GM21825 (cell line): Measurements from ENCODE around the gene FAF1.
"Not testable (repeated sequence)": the region's sequence is repeated elsewhere in the genome, so short reads cannot be mapped to it uniquely, and the experiment has no call there.

ENCODE experiments used
- ATAC-seq: cut with Tn5 transposase; IDR thresholded peaks from one replicate; pipeline ENCODE4 v1.9.1; 2021; ENCODE audit warnings: mild to moderate bottlenecking, moderate library complexity; ENCODE audit not compliant: unreplicated experiment

The FAF1 gene

DNA sequence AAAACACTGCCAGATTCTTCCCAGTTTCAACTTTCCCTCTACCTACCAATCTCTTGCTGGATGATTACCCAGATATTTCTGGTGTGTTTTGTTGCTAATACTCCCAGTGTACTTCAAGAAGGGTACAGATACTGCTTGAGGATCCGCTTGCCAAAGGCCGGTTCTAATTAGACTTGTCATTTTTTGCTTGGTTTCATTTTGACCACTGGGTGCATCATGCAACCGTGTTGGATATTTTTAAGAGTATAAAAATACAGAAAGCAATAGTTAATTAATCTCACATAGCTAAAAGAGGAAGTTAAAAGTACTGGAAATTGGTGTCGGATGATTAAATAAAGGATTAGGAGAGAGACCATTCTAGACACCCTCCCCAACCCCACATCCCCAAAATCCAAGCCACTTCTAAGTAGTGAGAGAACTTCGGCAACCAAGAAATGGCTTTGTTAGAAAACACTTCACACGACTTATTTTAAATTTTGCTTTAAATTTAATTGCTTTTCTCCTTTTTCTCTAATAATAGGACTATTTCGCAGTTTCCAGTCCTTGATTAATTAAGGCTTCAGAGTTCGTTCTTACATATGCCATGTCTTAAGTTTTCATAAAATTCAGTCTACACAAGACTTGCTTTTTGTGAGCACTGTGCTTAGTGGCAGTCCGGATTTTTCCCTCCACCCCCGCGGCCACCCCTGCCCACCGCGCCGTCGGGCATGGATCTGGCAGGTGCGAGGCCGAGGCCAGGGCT is 7.5 kb upstream of the FAF1 start:
- no peak for ATAC-seq

DNA sequence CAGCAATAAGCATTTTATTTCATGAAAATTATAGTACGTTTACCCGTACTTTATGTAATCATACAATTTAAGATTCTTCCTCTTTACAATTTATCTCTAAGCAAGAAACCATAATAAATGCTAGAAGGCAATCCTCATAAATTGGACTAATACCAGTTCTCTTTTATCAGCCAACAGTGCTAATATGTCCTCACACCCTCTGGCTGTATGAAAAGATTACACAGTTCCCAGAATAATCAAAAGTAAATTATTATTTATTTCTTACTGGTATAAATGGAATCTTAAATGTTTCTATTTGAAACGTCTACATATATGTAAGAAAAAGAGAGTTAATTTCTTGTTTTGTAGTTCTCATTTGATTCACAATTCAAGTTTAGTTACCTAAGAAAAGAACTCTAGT is 6.9 kb upstream of the FAF1 start:
- ATAC-seq = no peak

DNA sequence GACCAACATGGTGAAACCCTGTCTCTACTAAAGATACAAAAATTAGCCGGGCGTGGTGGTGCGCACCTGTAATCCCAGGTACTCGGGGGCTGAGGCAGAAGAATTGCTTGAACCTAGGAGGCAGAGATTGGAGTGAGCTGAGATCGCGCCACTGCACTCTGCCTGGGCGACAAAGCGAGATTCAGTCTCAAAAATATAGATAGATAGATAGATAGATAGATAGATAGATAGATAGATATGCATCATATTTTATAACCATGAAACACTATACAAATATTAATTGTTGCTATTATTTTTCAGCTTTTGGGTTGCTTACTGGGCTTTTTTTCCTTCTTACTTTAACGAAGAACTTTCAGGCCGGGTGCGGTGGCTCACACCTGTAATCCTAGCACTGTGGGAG is 4.8 kb upstream of the FAF1 start:
- ATAC-seq = no peak

DNA sequence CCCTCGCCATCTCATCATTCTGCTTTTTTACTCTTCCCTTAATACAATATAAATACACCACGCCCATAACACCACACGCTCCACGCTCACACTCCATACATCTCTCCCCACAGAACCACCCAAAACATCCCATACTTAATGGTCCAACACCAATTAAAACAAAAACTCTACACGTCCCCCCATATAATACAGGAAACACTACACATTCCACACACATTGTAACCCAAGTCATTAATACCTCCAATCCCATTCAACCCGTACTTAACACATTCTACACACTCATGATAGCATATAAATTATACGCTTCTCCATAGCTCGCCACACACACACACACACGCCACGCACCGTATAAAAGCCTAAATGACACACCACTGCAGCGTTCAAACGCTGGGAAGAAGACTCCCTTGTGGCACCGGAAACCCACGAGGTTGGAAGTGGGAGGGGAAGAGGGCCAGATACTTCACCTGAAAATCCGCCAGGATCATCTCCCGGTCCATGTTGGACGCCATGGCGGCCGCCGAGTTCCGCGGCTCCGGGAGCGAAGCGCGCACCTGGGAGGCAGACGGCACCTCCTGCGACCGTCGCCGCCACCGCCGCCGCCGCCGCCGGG is 659 bp downstream of the FAF1 start:
- ATAC-seq = no peak

DNA sequence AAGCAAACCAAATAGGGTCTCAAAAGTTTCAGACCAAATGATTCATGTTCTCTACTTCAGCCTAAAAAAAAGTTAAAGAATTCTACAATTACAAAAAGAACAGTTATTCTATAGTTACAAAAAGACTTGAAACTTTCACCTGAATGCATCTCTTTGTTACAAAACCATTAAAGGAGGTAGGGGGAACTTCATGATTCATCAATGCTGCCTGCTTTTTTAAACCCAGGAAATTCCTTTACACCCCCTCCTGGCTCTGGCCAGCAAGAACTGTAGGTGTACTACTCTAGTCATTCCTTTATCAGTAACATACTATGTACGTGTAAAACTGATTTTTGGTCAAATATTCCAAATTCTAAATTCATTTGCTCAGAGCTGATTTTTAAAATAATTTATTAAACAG is 5.0 kb downstream of the FAF1 start:
- ATAC-seq = no peak

DNA sequence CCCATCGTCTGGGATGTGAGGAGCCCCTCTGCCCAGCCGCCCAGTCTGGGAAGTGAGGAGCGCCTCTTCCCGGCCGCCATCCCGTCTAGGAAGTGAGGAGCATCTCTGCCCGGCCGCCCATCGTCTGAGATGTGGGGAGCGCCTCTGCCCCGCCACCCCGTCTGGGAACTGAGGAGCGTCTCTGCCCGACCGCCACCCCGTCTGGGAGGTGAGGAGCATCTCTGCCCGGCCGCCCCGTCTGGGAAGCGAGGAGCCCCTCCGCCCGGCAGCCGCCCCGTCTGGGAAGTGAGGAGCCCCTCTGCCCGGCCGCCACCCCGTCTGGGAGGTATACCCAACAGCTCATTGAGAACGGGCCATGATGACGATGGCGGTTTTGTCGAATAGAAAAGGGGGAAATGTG is 7.5 kb downstream of the FAF1 start:
- ATAC-seq = not testable (repeated sequence)

DNA sequence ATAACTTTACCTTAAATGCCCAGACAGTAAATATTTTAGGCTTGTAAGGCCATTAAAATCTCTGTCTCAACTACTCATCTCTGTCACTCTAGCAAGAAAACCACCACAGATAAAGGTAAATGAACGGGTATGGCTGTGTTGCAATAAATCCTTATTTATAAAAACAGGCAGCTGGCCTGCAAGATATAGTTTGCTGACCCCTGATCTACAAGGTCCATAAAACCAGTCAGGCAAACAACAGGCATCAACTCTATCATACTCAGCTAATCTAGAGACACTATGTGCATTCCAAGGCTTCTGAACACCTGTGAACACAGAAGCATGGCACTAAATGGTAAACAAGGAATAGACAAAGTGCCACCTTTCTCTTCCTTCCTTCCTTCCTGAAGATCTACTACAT is 9.7 kb downstream of the FAF1 start:
- no peak for ATAC-seq

DNA sequence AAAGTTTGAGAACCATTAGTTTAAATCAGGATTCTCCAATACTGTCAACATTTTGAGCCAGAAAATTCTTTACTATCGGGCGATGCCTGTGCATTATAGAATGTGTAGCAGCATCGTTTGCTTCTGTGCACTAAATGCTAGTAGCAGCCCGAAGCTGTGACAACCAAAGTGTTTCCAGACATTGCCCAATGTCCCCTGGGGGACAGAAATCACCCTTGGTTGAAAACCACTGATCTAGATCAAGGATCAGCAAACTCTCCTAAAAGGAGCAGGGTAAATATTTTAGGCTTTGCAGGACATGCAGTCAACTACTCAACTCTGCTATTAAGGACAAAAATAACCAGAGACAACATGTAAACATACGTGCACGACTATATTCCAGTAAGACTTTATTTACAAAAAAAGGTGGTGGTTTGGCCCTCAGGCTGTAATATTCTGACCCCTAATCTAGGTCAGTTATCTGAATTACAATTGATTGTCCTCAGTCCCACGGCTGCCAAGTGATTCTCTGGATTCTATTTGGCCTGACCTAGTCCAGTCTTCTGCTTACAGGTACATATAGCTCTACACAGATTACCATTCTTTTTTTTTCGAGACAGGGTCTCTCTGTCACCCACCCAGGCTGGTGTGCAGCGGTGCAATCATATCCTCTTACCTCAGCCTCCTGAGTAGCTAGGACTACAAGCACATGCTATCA is 10.6 kb downstream of the FAF1 start:
- no peak for ATAC-seq

DNA sequence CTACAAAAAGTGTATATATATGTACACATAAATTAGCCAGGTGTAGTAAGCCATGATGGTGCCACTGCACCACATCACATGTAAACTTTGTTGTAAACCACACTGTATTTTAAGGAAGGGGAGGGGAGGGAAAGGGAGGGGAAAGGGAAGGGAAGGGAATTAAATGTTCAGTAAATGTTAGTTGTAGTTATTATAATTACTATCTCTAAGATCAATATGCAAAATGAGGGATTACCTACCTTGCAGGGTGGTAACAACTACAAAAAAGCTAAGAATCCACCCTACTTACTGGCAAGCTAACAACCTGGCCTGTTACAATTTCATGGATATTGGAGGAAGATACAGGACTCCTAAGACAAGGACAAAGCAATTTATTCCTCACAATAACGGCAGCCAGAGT is 17.7 kb downstream of the FAF1 start:
- no peak for ATAC-seq

DNA sequence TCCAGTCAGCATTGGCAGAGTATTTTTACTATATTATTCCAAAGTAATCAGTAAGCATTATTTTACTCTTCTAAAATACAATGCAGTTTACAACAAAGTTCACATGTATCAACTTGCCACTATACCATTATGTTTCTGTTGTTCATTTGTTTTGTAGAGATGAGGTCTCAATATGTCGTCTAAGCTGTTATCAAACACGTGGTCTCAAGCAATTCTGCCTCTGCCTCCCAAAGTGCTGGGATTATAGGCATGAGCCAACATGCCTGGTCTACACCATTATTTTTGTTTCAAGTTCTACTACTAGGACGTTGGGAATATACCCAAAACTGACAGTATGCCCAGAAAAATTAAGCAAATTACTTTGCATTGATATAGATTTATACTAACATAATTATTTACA is 19.8 kb downstream of the FAF1 start:
- no peak for ATAC-seq

DNA sequence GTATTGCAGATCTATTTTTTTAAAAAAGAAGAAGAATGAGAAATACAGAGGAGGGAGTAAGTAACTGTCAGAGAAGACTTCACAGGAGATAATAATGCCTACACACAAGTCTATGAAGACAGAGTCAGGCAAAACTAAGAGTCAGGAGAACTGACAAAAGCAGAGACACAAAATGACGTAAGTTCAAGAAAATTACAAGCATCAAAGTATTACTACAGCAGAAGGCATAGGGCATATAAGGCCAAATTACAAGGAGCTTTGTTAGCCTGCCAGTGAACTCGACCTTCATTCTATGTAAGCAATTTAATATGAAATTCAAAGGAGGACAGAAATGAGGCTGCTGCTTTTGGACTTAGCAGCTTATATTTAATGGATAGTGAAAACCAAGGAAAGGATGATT is 23.7 kb downstream of the FAF1 start:
- no peak for ATAC-seq

DNA sequence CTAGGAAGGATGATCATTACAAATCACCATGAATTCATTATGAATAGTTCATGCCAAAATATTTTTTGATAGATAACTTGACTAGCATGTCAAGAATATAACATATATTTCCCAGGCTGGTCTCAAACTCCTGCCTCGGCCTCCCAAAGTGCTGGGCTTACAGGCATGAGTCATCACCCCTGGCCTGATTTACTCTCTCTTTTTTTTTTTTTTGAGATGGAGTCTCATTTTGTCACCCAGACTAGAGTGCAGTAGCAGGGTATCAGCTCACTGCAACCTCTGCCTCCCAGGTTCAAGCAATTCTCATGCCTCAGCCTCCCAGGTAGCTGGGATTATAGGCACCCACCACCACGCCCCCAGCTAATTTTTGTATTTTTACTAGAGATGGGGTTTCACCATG is 24.8 kb downstream of the FAF1 start:
- ATAC-seq = not testable (repeated sequence)

DNA sequence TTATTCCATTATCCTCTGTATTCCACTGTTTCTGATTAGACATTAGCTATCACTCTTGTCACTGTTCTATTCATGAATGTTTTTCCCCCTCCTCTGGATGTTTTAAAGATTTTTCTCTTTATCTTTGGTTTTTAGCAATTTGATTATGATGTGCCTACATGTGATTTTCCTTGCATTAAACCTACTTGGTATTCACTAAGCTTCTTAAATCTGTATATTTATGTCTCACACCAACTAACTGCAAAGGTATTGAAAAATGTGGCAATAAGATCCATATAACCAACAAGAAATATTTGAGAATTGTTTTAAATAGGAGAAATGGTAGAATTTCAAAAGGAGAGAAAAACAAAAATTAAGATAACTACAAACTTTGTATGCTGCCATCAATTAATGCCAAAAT is 25.2 kb downstream of the FAF1 start:
- ATAC-seq = no peak

DNA sequence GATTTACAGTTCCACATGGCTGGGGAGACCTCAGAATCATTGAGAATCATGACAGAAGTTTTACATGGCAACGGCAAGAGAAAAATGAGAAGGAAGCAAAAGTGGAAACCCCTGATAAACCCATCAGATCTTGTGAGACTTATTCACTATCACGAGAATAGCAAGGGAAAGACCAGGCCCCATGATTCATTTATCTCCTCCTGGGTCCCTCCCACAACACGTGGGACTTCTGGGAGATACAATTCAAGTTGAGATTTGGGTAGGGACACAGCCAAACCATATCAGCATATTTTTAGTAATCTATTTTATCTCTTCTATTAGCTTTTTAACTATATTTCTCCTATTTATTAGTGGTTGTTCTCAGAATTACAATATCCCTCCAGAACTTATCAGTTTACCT is 26.3 kb downstream of the FAF1 start:
- not testable (repeated sequence) for ATAC-seq

DNA sequence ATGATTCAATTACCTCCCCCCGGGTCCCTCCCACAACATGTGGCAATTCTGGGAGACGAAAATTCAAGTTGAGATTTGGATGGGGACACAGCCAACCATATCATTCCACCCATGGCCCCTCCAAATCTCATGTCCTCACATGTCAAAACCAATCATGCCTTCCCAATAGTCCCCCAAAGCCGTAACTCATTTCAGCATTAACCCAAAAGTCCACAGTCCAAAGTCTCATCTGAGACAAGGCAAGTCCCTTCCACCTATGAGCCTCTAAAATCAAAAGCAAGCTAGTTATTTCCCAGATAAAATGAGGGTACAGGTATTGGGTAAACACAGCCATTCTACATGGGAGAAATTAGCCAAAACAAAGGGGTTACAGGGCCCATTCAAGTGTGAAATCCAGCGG is 28.0 kb downstream of the FAF1 start:
- ATAC-seq = not testable (repeated sequence)

DNA sequence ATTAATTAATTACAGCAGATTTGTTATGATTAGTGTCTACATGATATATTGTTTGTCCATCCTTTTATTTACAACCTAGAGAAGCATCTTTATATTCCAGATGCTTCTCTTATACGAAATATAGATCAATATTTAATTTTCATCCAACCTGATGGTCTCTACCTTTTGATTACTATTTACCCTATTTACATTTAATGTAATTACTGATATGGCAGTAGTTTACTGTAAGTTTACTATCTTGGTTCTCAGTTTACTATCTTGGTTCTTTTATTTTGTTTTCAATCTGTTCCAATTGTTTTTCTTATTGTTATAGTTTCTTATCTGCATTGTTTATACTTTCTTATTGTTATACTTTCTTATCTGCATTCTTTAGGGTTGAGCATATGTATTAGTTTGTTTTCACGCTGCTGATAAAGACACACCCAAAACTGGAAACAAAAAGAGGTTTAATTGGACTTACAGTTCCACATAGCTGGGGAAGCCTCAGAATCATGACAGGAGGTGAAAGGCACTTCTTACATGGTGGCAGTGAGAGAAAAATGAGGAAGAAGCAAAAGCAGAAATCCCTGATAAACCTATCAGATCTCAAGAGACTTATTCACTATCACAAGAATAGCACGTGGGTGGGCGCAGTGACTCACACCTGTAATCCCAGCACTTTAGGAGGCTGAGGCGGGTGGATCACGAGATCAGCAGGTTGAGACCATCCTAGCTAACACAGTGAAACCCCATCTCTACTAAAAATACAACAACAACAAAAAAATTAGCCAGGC is 28.9 kb downstream of the FAF1 start:
- ATAC-seq = no peak

DNA sequence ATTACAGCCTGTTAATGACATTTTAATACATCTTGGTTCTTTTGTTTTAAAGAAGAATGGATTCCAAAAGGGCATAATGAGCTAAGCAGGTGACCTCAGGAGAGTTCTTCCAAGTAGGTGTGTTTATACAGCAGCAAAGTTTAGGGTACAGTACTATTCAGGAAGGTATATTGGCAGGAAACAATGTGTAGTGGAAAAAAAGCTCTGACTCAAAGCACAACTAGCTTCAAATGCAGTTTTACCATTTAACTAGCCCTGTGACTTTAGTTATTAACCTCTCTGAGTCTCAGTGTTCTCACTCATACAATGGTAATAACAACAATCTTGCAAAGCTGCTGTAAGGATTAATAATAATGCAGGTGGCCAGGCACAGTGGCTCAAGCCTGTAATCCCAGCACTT is 29.9 kb downstream of the FAF1 start:
- peak; percentile 71 for ATAC-seq

DNA sequence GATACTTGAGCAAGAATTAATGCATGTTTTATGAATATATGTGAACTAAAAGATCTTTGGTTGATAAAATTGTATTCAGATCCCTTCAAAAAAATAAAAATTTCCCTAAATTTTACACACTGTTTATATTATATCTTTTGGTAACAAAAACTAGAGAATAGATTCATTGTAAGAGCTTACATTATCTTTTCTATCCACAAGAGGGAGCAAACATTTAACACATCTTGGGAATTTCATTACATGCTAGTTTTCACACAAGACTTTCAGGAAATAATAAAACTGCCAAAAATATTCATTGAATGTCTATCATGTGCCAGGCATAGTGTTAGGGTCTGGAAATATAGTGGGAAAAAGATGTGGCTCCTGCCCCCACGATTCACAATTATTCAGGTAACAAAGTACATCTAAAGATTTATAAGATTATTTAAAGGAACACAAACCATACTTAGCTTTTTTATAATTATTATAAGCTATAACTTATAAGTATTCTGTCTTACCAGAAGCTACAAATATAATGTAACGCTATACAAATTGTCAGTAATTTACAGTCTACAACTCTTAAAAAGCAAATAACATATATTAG is 30.6 kb downstream of the FAF1 start:
- ATAC-seq = no peak

DNA sequence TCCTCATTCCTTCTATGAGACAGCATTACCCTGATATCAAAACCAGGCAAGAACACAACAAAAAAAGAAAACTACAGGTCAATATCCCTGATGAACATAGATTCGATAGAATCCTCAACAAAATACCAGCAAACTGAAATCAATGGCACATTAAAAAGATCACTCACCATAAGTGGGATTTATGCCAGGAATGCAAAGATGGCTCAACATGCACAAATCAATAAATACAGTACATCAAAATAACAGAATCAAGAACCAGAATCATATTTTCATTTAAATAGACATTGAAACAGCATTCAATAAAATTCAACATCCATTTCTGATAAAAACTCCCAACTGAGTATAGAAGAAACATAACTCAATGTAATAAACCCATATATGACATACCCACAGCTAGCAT is 36.5 kb downstream of the FAF1 start:
- no peak for ATAC-seq

DNA sequence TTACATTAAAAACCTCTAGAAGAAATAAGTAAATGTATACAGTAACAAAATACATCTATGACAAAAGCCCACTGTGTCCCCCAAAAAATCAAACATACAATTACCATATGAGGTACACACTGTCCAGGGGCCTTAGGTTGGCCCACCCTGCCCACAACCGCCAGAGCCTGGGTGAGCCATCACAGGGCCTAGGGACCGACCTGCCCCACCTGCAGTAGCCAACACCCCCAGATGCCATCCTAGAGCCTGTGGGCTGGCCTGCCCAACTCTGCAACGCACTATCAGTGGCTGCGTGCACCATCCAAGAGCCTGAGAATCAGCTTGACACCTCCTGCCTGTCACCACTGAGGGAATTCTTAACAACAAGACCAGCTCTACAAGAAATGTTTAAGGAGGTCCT is 39.0 kb downstream of the FAF1 start:
- ATAC-seq = no peak

DNA sequence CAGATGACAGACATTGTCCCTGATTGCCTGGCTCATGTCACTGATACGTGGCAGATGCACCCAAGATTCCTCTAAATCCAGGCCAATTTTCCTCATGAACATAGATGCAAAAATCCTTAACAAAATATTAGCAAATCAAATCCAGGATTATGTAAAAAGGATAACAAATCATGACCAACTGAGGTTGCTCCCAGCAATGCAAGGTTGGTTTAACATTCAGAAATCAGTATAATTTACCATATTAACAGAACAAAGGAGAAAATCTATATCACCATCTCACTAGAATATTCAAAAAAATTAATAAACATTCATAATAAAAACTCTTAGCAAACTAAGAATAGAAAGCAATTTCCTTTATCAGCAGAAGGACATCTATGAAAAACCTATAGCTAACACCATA is 39.7 kb downstream of the FAF1 start:
- no peak for ATAC-seq
